Pons (tissue), 1 donor: ENCODE data around the gene SUMF2.
A peak's percentile ranks its signal among the peaks of the same experiment; 100 is the strongest.
"Not testable (repeated sequence)": the region's sequence is repeated elsewhere in the genome, so short reads cannot be mapped to it uniquely, and the experiment has no call there.

Source experiments
- DNase-seq: peaks from one replicate; pipeline ENCODE4 v3.0.0-alpha.2; 2016; ENCODE audit warnings: low spot score

The SUMF2 gene

DNA sequence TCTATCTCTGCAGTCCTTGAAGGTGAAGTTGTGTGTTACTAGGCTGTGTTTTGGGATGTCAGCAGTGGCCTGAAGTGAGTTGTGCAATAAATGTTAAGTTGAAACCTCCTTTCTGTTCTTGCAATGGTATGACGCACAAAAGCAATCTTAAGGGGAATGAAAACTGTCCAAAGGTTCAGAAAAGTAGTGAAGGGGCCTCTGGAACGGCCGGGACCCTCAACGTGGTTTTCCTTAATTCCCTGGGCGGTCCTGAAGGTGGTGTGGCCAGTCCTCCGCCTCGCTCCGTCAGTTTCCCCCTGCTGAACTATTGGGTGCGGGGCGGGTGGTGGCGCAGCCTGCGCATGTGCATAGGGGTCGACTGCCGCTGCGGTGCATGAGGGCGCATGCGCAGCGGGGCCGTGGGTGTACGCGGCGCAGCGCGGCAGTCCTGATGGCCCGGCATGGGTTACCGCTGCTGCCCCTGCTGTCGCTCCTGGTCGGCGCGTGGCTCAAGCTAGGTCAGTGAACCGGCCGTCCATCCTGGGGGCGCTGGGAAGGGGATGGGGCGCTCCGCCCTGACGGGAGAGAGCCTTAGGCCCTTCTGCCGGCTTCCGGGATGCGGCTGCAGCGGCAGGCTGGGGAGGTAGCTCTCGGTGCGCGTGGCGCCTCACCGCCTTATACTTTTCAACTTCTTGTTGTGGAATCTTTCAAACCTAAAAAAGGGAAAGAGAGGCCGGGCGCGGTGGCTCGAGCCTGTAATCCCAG lies at the start of gene SUMF2:
TSS of gene SUMF2 (plus strand) at position 405 of the 744 bp plus-strand sequence. CDS start at position 431, 26 bp downstream.
- DNase-seq: peak; percentile 89

DNA sequence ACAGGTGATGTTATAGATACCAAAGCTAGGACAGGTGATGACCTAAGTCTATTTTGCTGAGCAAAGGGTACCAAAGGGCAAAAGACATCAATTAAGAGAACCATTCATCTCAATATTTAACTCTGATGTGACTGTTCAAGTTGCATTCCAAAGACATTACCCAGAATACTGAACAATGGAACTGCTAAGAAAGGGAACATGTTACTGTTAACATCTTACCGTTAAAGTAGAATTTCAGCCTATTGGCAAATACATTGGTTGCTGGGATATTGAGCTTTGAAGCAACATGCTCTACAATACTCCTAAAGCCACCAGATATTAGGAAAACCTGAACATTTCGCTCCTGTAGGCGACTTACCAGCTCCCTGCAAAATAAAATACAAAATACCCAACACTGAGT lies 47.1 kb upstream of the SUMF2 start:
- DNase-seq: not testable (repeated sequence)

DNA sequence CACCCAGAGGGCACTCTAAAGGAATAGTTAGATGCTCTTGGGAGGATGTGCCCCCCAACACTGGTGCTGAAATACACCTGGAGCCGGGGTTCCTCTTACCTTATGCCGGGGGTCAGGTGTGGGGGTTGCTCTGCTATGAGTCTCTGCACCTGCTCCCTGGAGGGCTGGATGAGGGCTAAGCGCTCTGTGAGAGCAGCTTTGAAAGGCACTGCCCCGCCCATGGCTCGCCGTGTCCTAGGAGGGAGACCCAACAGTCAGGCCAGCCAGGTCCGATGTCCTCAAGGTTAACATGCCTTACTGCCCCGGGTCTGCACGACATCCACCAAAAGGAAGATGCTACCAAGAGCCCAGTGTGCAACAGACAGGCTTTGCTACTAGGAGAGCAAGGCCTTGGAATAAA lies 44.6 kb upstream of the SUMF2 start:
- DNase-seq: no peak

DNA sequence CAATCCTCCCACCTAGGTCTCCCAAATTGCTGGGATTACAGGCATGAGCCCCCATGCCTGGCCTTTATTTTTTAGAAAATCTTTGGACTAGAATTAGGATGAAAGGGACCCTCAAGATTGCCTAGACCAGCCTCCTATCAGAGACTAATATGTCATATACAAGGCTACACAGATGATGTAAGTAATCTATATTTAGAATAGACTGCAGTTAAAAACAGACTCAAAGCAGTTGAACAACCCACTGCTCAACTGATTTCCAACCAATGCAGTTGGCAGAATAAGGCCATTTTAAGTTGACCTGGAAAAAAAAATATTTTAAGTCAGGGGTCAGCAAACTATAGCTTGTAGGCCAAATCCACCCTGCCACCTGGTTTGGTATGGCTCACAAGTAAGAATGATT lies 40.6 kb upstream of the SUMF2 start:
- DNase-seq: no peak

DNA sequence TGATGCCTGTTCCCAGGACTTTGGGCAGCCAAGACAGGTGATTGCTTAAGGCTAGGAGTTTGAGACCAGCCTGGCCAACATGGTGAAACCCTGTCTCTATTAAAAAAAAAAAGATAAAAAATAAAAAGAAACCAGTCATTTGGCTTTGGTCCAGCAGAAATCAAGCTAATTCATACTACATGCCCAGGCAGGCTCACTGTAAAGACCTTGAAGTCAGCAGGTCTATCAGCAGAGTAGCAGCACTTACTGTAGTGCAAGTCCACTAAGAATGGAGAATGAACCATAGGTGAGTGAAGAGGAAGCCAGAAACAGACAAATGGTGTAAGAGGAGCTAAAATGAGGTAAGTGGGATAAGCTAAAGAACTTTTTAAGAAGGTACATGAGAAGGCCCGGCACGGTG lies 37.5 kb upstream of the SUMF2 start:
- DNase-seq: no peak

DNA sequence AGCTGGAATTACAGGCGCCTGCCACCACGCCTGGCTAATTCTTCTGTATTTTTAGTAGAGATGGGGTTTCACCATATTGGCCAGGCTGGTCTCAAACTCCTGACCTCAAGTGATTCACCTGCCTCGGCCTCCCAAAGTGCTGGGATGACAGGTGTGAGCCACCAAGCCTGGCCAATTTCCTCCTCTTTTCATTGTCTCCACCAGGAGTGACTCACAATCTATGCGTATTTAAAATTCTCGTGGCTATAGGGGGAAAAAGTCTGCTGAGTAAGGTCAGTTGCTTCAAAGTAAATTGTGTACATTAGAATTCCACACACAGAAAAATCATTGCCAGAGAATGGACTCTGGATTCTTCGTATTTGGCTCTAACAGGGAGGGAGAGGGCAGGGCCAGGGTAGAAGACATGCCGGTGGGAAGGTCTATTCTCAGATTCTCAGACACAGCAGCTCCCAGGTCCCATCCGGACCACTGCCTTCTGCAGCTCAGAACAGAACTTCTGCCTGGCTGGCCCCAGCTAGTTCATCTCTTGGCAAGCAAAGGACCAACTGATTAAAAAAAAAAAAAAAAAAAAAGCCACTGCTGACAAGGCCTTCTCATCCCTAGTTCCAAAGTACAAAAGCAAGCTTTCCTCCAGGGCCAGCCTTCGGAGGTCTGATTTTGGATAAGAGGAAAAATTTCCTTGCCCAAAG lies 35.0 kb upstream of the SUMF2 start:
- DNase-seq: no peak

DNA sequence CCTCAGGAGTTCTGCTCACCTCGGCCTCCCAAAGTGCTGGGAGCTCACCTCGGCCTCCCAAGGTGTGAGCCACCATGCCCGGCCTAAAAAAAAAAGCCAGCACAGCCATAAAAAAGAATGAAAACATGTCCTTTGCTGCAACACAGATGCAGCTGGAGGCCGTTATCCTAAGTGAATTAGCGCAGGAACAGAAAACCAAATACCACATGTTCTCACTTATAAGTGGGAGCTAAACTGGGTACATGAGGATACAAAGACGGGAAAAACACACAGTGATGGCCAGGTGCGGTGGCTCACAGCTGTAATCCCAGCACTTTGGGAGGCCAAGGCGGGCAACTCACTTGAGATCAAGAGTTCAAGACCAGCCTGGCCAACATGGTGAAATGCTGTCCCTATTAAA lies 33.7 kb upstream of the SUMF2 start:
- no peak for DNase-seq

DNA sequence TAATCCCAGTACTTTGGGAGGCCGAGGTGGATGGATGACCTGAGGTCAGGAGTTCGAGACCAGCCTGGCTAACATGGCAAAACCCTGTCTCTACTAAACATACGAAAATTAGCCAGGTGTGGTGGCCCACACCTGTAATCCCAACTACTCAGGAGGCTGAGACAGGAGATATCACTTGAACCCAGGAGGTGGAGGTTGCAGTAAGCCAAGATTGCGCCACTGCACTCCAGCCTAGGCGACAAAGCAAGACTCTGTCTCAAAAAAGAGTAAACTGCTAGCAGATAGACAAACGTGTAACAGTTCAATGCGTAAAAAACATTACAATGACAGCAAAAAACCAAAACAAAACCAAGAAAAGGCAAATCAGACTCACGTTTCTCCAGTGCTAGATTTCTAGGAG lies 32.5 kb upstream of the SUMF2 start:
- not testable (repeated sequence) for DNase-seq

DNA sequence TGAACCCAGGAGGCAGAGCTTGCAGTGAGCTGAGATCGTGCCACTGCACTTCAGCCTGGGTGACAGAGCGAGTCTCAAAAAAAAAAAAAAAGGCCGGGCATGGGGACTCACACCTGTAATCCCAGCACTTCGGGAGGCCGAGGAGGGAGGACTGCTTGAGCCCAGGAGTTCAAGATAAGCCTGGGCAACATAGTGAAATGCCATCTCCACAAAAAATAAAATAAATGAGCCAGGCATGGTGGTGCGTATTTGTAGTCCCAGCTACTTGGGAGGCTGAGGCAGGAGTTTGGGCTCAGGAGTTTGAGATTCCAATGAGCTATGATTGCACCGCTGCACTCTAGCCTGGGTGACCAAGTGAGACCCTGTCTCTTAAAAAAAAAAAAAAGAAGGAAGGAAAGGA lies 31.5 kb upstream of the SUMF2 start:
- DNase-seq: not testable (repeated sequence)

DNA sequence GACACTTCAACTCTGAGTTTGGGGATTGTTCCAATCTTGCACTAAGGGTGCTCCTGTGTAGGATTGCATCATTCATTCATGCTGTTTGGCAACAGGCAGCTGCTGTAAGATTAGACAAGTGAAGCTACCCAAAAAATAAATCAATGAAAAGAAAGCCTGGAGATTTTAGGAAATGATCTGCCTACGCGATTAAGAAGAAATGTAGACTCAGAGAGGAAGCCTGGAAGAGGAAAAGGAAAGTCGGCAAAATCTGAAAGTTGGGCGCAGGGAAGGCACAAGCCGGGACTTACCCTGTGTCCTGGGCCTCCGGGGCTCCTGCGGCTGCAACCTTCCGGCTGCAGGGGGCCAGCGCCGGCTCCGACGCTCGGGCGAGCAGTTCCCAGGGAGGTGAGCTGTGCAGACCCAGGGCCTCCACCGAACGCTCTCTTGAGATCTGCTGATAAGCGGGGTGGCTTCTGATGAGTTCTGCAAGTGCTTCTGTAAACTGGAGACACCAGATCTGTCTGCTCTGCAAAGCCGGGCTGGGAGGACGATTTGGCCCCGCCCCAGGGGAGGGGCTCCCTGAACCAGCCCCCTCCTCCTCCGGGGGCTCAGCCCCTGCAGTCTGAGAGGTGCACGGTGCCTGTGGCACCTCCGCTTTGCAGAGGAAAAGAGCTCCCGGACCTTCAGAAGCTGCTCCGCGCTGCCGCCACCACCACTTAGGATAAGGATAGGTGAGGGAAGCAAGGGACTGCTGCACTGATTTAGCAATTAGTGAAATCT lies 30.2 kb upstream of the SUMF2 start:
- DNase-seq: peak; percentile 56

DNA sequence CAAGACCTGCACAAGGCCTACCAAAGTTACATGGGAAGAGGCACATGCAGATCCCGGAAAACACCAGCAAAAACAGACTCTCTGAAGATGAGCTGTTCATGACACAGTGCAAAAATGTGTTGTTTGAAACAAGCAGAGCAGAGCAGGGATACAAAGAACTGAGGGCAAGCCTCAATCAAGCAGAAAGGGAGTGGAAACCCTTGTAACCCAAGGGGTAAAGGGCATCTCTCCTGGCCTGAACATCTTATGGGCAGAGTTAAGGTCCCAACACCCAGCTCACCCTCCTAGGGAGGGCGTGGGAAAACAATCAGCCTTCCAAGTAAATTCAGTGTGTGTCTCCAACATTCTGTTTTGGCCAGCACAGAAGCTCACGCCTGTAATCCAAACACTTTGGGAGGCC lies 23.4 kb upstream of the SUMF2 start:
- DNase-seq: no peak

DNA sequence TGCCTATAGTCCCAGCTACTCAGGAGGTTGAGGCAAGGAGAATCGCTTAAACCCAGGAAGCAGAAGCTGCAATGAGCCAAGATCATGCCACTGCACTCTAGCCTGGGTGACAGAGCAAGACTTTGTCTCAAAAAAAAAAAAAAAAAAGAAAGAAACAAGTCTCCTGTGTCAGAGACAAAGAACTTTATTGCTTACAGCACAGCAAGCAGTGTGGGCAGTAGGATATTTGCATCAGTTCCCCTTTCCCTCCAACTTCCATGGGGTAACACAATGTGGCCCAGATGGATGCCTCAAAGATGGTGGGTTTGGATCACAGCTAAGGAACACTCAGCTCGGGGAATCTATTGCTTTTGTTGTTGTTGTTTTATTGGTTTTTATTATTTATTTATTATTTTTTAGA lies 18.3 kb upstream of the SUMF2 start:
- DNase-seq: not testable (repeated sequence)

DNA sequence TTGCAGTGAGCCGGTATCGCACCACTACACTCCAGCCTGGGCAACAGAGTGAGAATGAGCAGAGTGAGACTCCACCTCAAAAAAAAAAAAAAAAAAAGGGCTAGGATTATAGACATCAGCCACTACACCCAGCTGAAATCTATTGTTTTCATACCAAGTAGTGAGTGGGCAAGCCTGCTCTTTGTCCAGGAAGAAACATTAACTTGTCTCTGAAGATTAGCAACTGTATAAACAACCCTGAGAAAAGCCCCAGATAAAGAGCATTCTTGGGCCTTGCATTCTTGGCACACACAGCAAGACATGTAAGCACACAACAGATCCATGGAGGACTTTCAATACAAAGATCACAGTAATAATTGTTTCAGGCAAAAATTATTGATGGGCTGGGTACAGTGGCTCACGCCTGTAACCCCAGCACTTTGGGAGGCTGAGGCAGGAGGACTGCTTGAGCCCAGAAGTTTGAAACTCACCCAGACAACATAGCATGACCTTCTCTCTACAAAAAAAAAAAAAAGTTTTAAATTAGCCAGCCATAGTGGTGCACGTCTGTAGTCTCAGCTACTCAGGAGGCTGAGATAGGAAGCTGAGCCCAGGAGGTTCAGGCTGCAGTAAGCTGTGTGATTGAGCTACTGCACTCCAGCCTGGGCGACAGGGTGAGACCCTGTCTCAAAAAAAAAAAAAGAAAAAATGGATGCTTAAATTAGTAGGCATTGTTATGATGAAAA lies 17.2 kb upstream of the SUMF2 start:
- no peak for DNase-seq

DNA sequence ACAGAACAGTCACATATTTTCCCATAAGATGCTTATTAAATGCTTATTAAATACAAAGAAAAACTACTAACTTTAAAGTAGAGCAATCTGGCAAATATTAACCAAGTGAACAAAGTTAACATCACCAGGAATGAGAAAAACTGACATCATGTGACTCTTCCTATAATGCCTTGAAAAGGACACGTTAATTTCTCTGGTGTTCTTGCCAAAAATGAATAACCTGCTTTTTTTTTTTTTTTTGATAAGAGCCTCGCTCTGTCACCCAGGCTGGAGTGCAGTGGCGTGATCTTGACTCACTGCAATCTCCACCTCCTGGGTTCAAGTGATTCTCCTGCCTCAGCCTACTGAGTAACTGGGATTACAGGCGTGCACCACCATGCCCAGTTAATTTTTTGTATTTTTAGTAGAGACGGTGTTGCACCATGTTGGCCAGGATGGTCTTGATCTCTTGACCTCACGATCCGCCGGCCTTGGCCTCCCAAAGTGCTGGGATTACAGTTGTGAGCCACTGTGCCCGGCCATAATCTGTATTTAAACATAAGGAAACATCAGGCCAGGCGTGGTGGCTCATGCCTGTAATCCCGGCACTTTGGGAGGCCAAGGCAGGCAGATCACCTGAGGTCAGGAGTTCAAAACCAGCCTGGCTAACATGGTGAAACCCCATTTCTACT lies 16.5 kb upstream of the SUMF2 start:
- not testable (repeated sequence) for DNase-seq

DNA sequence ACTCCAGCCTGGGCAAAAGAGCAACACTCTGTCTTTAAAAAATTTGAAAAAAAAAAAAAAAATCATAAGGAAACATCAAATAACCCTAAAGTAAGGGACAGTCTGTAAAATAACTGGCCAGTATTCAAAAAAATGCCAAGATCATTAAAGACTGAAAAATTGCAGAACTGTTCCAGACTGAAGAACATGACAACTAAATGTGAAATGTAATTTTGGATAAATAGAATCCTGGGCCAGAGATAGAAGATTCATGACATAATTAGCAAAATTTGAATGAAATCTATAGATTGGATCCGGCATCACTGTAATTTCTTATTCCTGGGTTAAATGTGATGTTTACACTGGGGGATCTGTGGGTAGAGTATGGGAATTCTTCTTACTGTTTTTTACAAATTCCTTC lies 15.8 kb upstream of the SUMF2 start:
- no peak for DNase-seq

DNA sequence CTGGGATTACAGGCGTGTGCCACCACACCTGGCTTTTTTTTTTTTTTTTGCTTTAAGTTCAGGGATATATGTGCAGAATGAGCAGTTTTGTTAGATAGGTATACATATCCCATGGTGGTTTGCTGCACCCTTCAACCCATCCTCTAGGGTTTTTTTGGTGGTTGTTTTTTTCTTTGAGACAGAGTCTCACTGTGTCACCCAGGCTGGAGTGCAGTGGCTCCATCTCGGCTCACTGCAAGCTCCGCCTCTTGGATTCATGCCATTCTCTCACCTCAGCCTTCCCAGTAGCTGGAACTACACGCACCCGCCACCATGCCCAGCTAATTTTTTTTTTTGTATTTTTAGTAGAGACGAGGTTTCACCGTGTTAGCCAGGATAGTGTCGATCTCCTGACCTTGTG lies 15.3 kb upstream of the SUMF2 start:
- DNase-seq: not testable (repeated sequence)

DNA sequence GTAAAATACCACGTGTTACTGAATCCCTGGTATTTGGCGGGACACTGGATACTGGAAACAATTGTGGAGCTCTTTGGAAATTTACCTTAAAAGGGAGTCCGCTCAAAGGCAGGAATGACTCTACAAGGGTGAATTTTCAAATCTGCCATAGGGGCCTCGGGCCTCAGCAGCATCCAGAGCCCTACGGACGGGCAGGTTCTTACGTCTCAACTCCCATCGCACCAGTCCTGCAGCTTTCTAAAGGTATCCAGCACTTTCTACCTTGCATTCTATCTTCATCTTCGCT lies 13.1 kb upstream of the SUMF2 start:
- no peak for DNase-seq

DNA sequence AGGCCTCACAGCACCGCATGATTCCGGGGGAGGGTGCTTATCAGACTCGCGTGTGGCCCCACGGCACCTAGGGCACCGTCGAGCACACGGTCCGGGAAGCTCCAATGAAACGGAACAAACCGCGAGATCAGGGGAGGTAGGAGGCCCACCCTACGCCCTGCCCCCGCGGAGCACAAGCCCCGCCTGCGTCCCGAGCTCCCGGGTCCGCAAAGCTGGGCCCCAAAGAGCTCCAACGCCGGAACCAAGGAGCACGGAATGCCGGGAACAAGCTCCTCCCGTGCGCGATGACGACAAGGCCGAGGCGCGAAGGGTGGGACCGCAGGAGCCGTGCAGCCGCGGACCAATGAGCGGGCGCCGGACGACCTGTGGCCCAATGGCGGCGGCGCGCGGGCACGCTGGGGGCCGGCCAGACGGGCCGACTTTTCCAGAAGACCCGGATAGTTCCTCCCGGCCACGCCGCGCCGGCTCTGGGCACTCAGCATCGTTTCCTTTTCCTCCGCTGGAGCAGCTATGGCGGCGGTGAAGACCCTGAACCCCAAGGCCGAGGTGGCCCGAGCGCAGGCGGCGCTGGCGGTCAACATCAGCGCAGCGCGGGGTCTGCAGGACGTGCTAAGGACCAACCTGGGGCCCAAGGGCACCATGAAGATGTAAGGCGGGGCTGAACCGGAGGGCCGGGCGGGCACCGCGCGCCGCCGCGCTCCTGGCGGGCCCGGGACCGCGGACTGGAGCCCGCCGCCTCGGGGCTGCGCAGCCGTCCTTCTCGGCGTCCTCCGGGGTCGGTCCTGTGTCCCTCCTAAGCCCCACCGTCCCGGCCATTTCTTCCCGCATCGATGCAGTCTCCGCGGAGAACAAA lies 12.5 kb upstream of the SUMF2 start, which contains the start of the genes CCT6A and PSPH:
TSS of gene CCT6A (plus strand) at position 427 of the 853 bp plus-strand sequence. CDS start at position 511, 84 bp downstream.
TSS of gene PSPH (minus strand) at position 106 of the 853 bp plus-strand sequence. CDS start 30,232 bp downstream, outside the sequence.
- DNase-seq: peak; percentile 96

DNA sequence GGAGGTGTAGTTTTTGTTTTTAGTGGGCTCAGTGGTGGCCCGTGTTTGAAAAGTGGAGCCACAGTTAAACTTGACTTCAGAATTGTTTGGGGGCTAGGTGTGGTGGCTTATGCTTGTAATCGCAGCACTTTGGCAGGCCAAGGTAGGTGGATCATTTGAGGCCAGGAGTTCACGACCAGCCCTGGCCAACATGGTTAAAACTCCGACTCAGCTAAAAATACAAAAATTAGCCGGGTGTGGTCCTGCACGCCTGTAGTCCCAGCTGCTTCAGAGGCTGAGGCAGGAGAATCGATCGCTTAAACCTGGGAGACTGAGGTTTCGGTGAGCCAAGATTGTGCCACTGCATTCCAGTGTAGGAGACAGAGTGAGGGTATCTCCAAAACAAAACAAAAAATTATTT lies 10.7 kb upstream of the SUMF2 start:
- no peak for DNase-seq

DNA sequence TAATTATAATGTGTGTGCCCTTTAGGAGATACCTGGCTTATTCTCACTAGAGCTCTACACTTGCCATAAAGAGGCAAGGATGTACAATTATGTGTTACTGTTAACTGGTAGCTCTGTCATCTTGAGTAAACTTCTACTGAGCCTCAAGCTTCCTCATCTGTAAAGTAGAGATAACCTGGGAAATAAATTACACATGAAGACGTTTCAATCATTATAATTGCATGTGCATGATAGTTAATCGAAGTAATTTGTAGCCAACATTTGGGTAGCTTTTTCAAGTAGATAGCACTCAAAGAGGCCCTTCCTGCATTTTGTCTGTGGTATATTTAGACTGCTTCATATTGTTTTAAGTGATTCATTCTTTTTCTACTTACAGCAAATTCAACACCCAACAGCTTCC lies 10.1 kb upstream of the SUMF2 start:
- no peak for DNase-seq

DNA sequence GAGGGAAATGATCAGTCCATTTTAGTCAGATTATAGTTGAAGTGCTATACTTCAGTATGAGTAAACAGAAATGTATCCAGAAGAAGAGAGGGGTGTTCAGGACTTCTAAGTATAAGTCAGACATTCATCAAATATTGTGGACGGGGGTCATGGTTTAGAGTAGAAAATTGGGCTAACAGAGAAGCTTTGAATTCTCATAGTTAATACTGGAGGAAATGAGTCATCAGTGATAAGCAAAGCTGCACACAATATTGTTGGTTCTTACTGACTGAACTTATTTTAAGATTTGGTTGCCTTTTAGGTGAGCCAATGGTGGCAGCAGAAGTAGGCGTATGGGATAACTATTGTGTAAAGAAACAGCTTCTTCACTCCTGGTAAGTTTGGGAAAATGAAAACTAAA lies 1.7 kb upstream of the SUMF2 start:
- DNase-seq: no peak
